Esophagus squamous epithelium (tissue), 5 donors: ENCODE results near the gene LMF1. TPM values are rescaled to one million over a fixed set of nuclear protein-coding genes. Genes with fewer than 3 reads are reported as not detected.

Experiments
- DNase-seq: peaks from one replicate; lab custom pipeline; 2025; lab: John Stamatoyannopoulos, UW
- H3K27ac ChIP-seq, 4 donors: fragments of 200-600 bp; sonication (generic); one replicate each; pipeline ENCODE4 v1.5.1; 2016 to 2019; ENCODE audit warnings: mild to moderate bottlenecking in 1 of 4
- H3K27me3 ChIP-seq, 4 donors: fragments of 200-600 bp; sonication (generic); 1 replicate in 3 of 4; 2 replicates in 1 of 4; pipeline versions ENCODE4 v1.5.1 to v1.6.0; 2017 to 2021; ENCODE audit warnings: antibody characterized with exemption in 1 of 4
- H3K36me3 ChIP-seq, 3 donors: fragments of 200-600 bp; sonication (generic); one replicate each; pipeline ENCODE4 v1.5.1; 2016 to 2019
- H3K4me1 ChIP-seq, 3 donors: fragments of 200-600 bp; sonication (generic); one replicate each; pipeline ENCODE4 v1.5.1; 2017 to 2019
- H3K4me3 ChIP-seq, 4 donors: fragments of 200-600 bp; sonication (generic); 1 replicate in 3 of 4; 2 replicates in 1 of 4; pipeline ENCODE4 v1.5.1; 2016 to 2019; ENCODE audit warnings: mild to moderate bottlenecking in 2 of 4, moderate library complexity in 1 of 4
- H3K9me3 ChIP-seq, 3 donors: fragments of 200-600 bp; sonication (generic); one replicate each; pipeline ENCODE4 v1.5.1; 2016 to 2019
- CTCF ChIP-seq, 6 experiments: fragments of 450-650 bp in 4 of 6; fragments of 200-600 bp in 2 of 6; sonication (generic) in 2 of 6; IDR thresholded peaks; one replicate each; pipeline ENCODE4 v1.5.1; 2016 to 2019; ENCODE audit warnings: antibody characterized with exemption in 6 of 6, mild to moderate bottlenecking in 4 of 6, moderate library complexity in 4 of 6
- POLR2A ChIP-seq, 4 donors: fragments of 450-650 bp; IDR thresholded peaks; one replicate each; pipeline ENCODE4 v1.6.1; 2017; ENCODE audit warnings: antibody characterized with exemption in 4 of 4, mild to moderate bottlenecking in 4 of 4, moderate library complexity in 3 of 4
- WGBS, 2 donors: methylation state at CpG; one replicate each; pipeline ENCODE4 v1.1.5; 2018; 5-methylcytosine and 5-hydroxymethylcytosine counted together
- intact Hi-C: fragments of 100-400 bp; cut with DNase I; formaldehyde crosslinking; loops from one replicate; pipeline ENCODE4 v1.15.0; 2022
- total RNA-seq, 4 donors: library from RNA; depleted of rRNA; stranded (reverse); fragments of >200 nt; gene quantifications; one replicate each; pipeline ENCODE4 v1.1.0, GENCODE V29; 2016
- donor health status: DM: yes; HTN: yes; CAD: no.

LMF1 gene
- total RNA-seq, 4 donors from 2014 or later: 13.3 to 34.4 (median 23.8) TPM

- no peak for DNase-seq
- H3K4me1 ChIP-seq: no peaks in the 10 kb centered on the region
- H3K27ac ChIP-seq: no peak overlapping the region
- H3K4me3 ChIP-seq: no peak overlapping the region
- WGBS, 2 donors: 76 to 83% methylated on average over 1 to 20 of the region's 35 CpGs
- H3K36me3 ChIP-seq: peaks cover 0 to 53% (median 0%) of the 10 kb centered on the region in 3 donors
- no peak for TF ChIP-seq CTCF (IDR thresholded peaks at IDR 0.05)
- TF ChIP-seq POLR2A (IDR thresholded peaks at IDR 0.05): no peak
- no peaks in the 10 kb centered on the region for H3K27me3 ChIP-seq
- intact Hi-C loops: no loop called here
- no peaks in the 10 kb centered on the region for H3K9me3 ChIP-seq
Measured at GRCh38 chr16:892536-893255, 78.1 kb downstream of the LMF1 start.

- intact Hi-C loops: no loop called here
- Histone ChIP-seq H3K36me3 (peaks cover 0 to 53% (median 0%) of the 10 kb centered on the region in 3 donors), H3K4me3 (no peak overlapping the region), H3K27ac (no peak overlapping the region), H3K9me3 (no peaks in the 10 kb centered on the region), H3K27me3 (no peaks in the 10 kb centered on the region), H3K4me1 (no peaks in the 10 kb centered on the region)
- 86% methylated on average over 7 to 19 of the region's 19 CpGs for WGBS, 2 donors
- DNase-seq: no peak
- no peak for TF ChIP-seq CTCF (IDR thresholded peaks at IDR 0.05)
- TF ChIP-seq POLR2A (IDR thresholded peaks at IDR 0.05): no peak
Measured at GRCh38 chr16:892006-892405, 78.8 kb downstream of the LMF1 start.

- peaks cover 0 to 53% (median 0%) of the 10 kb centered on the region in 3 donors for H3K36me3 ChIP-seq
- H3K4me3 ChIP-seq: no peak overlapping the region
- H3K27ac ChIP-seq: no peak overlapping the region
- no peaks in the 10 kb centered on the region for H3K4me1 ChIP-seq
- no peaks in the 10 kb centered on the region for H3K27me3 ChIP-seq
- no peaks in the 10 kb centered on the region for H3K9me3 ChIP-seq
- intact Hi-C loops: no loop called here
- WGBS, 2 donors: 66% methylated on average over 7 of the region's 11 CpGs; no CpG with 5 or more reads in 1 of the 2 donors
- no peak for TF ChIP-seq POLR2A (IDR thresholded peaks at IDR 0.05)
- no peak for TF ChIP-seq CTCF (IDR thresholded peaks at IDR 0.05)
- DNase-seq: no peak
Measured at GRCh38 chr16:891353-891740, 79.4 kb downstream of the LMF1 start.

- Histone ChIP-seq H3K36me3 (peaks cover 0 to 53% (median 0%) of the 10 kb centered on the region in 3 donors), H3K9me3 (no peaks in the 10 kb centered on the region), H3K4me3 (no peak overlapping the region), H3K4me1 (peaks cover 0 to 4% (median 0%) of the 10 kb centered on the region in 3 donors), H3K27ac (no peak overlapping the region), H3K27me3 (no peaks in the 10 kb centered on the region)
- DNase-seq: no peak
- WGBS, 2 donors: 88% methylated on average over 6 of the region's 20 CpGs; no CpG with 5 or more reads in 1 of the 2 donors
- intact Hi-C loops: no loop called here
- no peak for TF ChIP-seq POLR2A (IDR thresholded peaks at IDR 0.05)
- no peak for TF ChIP-seq CTCF (IDR thresholded peaks at IDR 0.05)
Measured at GRCh38 chr16:890716-891352, 80.0 kb downstream of the LMF1 start.

GRCh38 chr16:890217-890616, 80.6 kb downstream of the LMF1 start:
- intact Hi-C loops: no loop called here
- no peak for TF ChIP-seq POLR2A (IDR thresholded peaks at IDR 0.05)
- TF ChIP-seq CTCF (IDR thresholded peaks at IDR 0.05): no peak
- no CpG with 5 or more reads among the region's 15 CpGs for WGBS, 2 donors
- peaks cover 0 to 56% (median 0%) of the 10 kb centered on the region in 3 donors for H3K36me3 ChIP-seq
- no peaks in the 10 kb centered on the region for H3K9me3 ChIP-seq
- H3K27me3 ChIP-seq: no peaks in the 10 kb centered on the region
- DNase-seq: no peak
- no peak overlapping the region for H3K27ac ChIP-seq
- peaks cover 0 to 4% (median 0%) of the 10 kb centered on the region in 3 donors for H3K4me1 ChIP-seq
- no peak overlapping the region for H3K4me3 ChIP-seq
